HG02840 (cell line): ENCODE data around the gene SMG9.

Experiments
- ATAC-seq: cut with Tn5 transposase; IDR thresholded peaks from one replicate; pipeline ENCODE4 v1.9.1; 2021; ENCODE audit warnings: mild to moderate bottlenecking, moderate library complexity, moderate number of reproducible peaks; ENCODE audit not compliant: unreplicated experiment, low FRiP score

The SMG9 gene

GRCh38 chr19:43726736-43727592 lies 27.8 kb downstream of the SMG9 start:
- ATAC-seq = no peak

- ATAC-seq = no peak
Observed at GRCh38 chr19:43725468-43725867, 29.3 kb downstream of the SMG9 start.

GRCh38 chr19:43724896-43725295 lies 29.9 kb downstream of the SMG9 start:
- no peak for ATAC-seq

- no peak for ATAC-seq
Observed at GRCh38 chr19:43723588-43723987, 31.2 kb downstream of the SMG9 start.

- ATAC-seq = no peak
Observed at GRCh38 chr19:43721469-43722048, 33.2 kb downstream of the SMG9 start.

- ATAC-seq = no peak
Observed at GRCh38 chr19:43720936-43721335, 33.8 kb downstream of the SMG9 start.

- no peak for ATAC-seq
Observed at GRCh38 chr19:43719918-43720317, 34.8 kb downstream of the SMG9 start.

- ATAC-seq = no peak
Observed at GRCh38 chr19:43719378-43719868, 35.3 kb downstream of the SMG9 start.

- no peak for ATAC-seq
Observed at GRCh38 chr19:43718627-43719377, 36.0 kb downstream of the SMG9 start.

- no peak for ATAC-seq
Observed at GRCh38 chr19:43715776-43716175, 39.0 kb downstream of the SMG9 start, which contains the start of gene IRGC. TSS of gene IRGC (plus strand) at chr19:43716076. CDS start at chr19:43718559, 2,483 bp downstream.

- no peak for ATAC-seq
Observed at GRCh38 chr19:43713208-43713607, 41.6 kb downstream of the SMG9 start.

- ATAC-seq = no peak
Observed at GRCh38 chr19:43711751-43712355, 42.9 kb downstream of the SMG9 start.

GRCh38 chr19:43708716-43709115 lies 46.0 kb downstream of the SMG9 start:
- ATAC-seq = no peak

GRCh38 chr19:43707158-43707712 lies 47.5 kb downstream of the SMG9 start:
- ATAC-seq = no peak

- ATAC-seq = no peak
Observed at GRCh38 chr19:43705729-43706128, 49.0 kb downstream of the SMG9 start.

- no peak for ATAC-seq
Observed at GRCh38 chr19:43704002-43704705, 50.6 kb downstream of the SMG9 start.

- no peak for ATAC-seq
Observed at GRCh38 chr19:43700395-43701000, 54.3 kb downstream of the SMG9 start.

GRCh38 chr19:43699506-43700394 lies 55.0 kb downstream of the SMG9 start:
- no peak for ATAC-seq
